BJ (cell line): Measurements from ENCODE around the gene RHOF. TPM values are rescaled to one million over a fixed set of nuclear protein-coding genes. Genes with fewer than 3 reads are reported as not detected.

Experiments
- CTCF ChIA-PET: fragments of 350-600 bp; formaldehyde crosslinking; extraction: SDS; loops from one replicate; lab custom pipeline; 2021; ENCODE audit warnings: antibody characterized with exemption, inconsistent platforms; lab: Yijun Ruan, JAX
- POLR2A ChIA-PET: fragments of 300-600 bp; sonication (Branson Sonifier 250); formaldehyde crosslinking; extraction: SDS; loops from one replicate; lab custom pipeline; 2021; ENCODE audit warnings: antibody characterized with exemption; lab: Charles Lee
- DNase-seq: peaks from one replicate; pipeline ENCODE4 v3.0.0-alpha.2; 2011; ENCODE audit warnings: low read depth
- H3K27me3 ChIP-seq: 2 replicates; pipeline ENCODE4 v1.6.0; 2011; ENCODE audit warnings: low read length; ENCODE audit not compliant: control insufficient read depth, insufficient read depth
- H3K36me3 ChIP-seq: 2 replicates; pipeline ENCODE4 v1.5.1; 2011; ENCODE audit warnings: low read length; ENCODE audit not compliant: control insufficient read depth, insufficient read depth
- H3K4me3 ChIP-seq: 2 replicates; pipeline ENCODE4 v1.5.1; 2011; ENCODE audit warnings: low read depth, mild to moderate bottlenecking, control low read depth, low read length
- polyA plus RNA-seq: library from polyadenylated mRNA; depleted of rRNA; stranded (reverse); fragments of >200 nt; gene quantifications from 2 replicates; pipeline ENCODE4 v1.2.3, GENCODE V29; 2011
- TF ChIP-seq, protein P1 (sequence below): IDR thresholded peaks from 2 replicates; pipeline ENCODE4 v1.5.1; 2011; ENCODE audit warnings: low read depth, mild to moderate bottlenecking, control low read depth, inconsistent platforms, low read length, moderate library complexity; ENCODE audit not compliant: insufficient read depth

The RHOF gene
- polyA plus RNA-seq, 1 experiment: 3.0 TPM

DNA sequence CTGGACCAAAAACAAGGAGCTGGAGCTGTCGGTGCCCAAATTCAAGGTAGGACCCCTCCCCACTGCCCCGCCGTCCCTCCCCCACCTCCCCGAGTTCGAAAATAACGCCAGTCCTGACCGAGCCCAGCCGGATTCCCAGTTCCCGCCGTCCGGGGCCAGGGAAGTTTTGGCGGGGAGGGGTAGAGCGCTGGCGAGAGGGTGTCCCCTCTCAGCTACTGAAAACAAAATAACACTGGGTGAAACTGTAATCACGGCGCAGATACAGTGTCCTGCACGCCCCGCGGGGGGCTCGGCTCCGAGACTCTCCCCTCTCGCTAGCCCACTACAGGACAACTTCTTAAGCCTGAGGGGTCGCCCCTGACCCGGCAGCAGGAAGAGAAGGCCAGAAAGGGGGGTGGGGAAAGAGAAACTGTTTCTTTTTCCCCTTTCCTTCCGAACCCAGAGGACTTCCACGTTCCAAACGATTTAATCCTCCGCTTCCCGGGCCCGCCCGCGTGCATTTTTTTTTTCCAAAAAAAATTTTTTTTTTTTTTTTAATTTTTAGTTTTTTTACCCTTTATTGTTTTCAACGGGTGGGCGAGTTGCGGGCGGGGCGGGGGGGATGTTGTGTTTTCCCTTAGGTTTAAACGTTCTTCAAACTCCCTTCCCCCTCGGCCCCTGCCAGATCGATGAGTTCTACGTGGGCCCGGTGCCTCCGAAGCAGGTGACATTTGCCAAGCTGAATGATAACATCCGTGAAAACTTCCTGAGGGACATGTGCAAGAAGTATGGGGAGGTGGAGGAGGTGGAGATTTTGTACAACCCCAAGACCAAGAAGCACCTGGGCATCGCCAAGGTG lies 11.9 kb upstream of the RHOF start:
- Histone ChIP-seq H3K36me3 (peaks cover 23% of the 10 kb centered on the region), H3K4me3 (peak overlapping the region; percentile 79), H3K27me3 (no peaks in the 10 kb centered on the region)
- TF ChIP-seq, protein P1, sequence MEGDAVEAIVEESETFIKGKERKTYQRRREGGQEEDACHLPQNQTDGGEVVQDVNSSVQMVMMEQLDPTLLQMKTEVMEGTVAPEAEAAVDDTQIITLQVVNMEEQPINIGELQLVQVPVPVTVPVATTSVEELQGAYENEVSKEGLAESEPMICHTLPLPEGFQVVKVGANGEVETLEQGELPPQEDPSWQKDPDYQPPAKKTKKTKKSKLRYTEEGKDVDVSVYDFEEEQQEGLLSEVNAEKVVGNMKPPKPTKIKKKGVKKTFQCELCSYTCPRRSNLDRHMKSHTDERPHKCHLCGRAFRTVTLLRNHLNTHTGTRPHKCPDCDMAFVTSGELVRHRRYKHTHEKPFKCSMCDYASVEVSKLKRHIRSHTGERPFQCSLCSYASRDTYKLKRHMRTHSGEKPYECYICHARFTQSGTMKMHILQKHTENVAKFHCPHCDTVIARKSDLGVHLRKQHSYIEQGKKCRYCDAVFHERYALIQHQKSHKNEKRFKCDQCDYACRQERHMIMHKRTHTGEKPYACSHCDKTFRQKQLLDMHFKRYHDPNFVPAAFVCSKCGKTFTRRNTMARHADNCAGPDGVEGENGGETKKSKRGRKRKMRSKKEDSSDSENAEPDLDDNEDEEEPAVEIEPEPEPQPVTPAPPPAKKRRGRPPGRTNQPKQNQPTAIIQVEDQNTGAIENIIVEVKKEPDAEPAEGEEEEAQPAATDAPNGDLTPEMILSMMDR: no peak
- POLR2A ChIA-PET: no interaction called here
- no peak for DNase-seq
- CTCF ChIA-PET: interaction anchor here (13.6 kb wide), 1 partner anchor 9 kb away, joined by 467 read pairs; the partner anchor contains the start of genes RHOF and SETD1B

DNA sequence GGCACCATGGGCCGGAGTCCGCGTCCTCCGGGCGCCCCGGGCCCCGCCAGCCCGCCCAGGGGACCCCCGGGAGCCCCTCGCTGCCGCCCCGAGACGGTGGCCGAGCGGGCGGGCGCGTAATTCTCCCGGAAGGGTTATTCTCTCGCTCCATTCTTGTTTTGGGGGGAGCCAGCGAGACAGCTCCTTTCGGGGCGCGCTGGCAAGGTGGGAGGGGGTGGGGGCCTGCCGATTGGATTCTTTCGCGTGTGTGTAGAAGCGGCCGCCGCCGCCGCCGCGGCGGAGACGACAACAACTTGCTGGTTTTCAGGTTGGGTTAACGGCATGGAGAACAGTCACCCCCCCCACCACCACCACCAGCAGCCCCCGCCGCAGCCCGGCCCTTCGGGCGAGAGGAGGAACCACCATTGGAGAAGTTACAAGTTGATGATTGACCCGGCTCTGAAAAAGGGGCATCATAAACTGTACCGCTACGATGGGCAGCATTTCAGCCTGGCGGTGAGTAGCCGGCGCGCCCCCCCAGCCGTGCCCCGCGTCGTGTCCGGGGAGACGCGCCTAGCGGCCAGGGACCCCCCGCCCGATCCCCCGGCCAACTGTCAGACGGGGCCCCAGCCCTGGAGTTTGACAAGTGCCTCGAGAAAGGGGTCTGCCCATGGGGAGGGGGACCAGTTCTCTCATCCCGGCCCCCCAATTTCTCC lies 11.1 kb upstream of the RHOF start:
- ChIA-PET POLR2A (interaction anchor here (0.6 kb wide), 1 partner anchor 595 kb away, joined by 6 read pairs; no protein-coding TSS in a partner anchor), CTCF (interaction anchor here (0.9 to 13.6 kb wide), 3 partner anchors 8 to 84 kb away, joined by 3 to 467 read pairs (median 5); partner anchors contain the start of genes PSMD9, RHOF and SETD1B)
- no peak for DNase-seq
- TF ChIP-seq, protein P1: no peak
- H3K27me3 ChIP-seq: no peaks in the 10 kb centered on the region
- peak overlapping the region; percentile 79 for H3K4me3 ChIP-seq
- peaks cover 19% of the 10 kb centered on the region for H3K36me3 ChIP-seq

DNA sequence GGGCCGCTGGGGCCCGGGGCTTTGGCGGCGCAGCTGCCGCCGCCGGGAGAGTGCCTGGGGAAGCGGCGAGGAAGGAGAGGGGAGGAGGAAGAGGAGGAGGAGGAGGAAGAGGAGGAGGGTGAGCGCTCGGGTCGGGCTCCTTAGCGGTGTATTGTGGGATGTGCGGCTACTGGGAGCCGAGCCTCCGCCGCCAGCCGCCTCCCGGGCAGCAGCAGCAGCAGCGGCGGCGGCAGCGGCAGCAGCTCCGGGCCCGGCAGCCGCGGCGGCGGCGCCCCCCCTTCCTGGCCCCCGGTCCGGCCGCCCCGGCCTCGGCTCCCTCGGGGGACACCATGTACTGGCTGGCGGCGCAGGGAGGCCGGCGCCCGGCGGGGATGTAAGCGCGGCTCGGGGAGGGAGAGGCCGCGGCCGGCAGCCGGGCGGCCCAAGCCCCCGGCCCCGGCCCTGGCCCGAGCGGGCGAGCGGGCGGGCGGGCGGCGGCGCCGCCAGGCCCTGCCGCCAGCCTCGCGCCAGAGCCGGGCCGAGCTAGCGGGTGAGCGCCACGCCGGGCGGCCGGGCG lies 10.5 kb upstream of the RHOF start, which contains the start of gene SETD1B:
SETD1B (plus strand) TSS at position 149 of the 556 bp plus-strand sequence. CDS start 729 bp downstream, outside the sequence.
- H3K36me3 ChIP-seq: peaks cover 15% of the 10 kb centered on the region
- H3K4me3 ChIP-seq: peak within 1 kb of the TSS; percentile 79
- CTCF ChIA-PET: interaction anchor here (0.9 to 14.8 kb wide), 4 partner anchors 4 to 84 kb away, joined by 3 to 467 read pairs (median 236); partner anchors contain the start of genes PSMD9, RHOF and SETD1B
- no peak for DNase-seq
- TF ChIP-seq, protein P1: no peak
- POLR2A ChIA-PET: interaction anchor here (0.6 kb wide), 2 partner anchors 596 to 969 kb away, joined by 3 to 6 read pairs; no protein-coding TSS in a partner anchor
- no peaks in the 10 kb centered on the region for H3K27me3 ChIP-seq

DNA sequence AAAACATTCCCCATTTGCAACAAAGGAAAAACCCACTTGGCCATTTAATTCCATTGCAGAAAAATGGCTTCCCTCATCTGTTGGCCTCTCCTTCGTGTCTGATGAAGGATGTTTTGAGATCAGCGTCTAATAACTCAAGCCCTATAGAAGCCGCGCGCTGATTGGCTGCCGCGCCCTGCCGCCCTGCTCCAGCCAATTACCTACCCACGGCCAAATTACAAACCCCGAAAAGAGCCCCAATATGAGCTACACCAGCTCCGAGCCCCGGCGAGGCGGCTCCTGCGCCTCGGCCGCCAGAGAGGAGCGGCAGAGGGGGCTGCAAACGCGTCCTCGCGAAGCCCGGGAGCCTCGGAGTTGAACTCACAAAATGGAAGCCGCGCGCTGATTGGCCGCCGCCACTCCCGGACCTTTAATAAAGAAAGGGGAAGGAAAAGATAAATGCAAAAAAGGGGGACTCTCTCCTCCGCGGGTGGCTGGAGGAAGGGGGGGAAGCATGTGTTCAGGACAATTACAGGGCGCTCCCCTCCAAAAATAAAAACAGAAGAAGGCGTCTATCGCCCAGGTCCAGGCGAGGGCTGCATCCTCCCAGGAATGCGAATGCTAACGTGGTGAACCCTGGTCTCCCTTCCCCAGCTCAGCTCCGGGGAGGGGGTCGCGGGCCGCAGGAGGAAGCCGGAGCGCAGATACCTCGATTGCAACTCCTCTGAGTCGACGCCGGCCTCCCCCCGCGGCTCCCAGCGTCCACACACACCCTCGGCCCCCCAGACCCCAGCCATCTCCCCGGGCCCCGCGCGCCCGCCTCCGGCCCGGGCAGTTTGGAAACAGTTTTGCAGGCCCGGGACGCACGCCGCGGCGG lies 9.6 kb upstream of the RHOF start:
- peak overlapping the region; percentile 79 for H3K4me3 ChIP-seq
- peaks cover 9% of the 10 kb centered on the region for H3K36me3 ChIP-seq
- DNase-seq: peak; percentile 90
- CTCF ChIA-PET: interaction anchor here (1.0 to 14.8 kb wide), 4 partner anchors 4 to 85 kb away, joined by 3 to 467 read pairs (median 236); partner anchors contain the start of genes PSMD9, RHOF and SETD1B
- TF ChIP-seq, protein P1: peak; percentile 18; the same call in 1 of the 2 replicates
- H3K27me3 ChIP-seq: no peaks in the 10 kb centered on the region
- POLR2A ChIA-PET: interaction anchor here (0.6 to 1.5 kb wide), 6 partner anchors 8 to 970 kb away, joined by 3 to 8 read pairs (median 3); no protein-coding TSS in a partner anchor
